ENCODE results near the gene SYNJ2.

SYNJ2 gene

DNA sequence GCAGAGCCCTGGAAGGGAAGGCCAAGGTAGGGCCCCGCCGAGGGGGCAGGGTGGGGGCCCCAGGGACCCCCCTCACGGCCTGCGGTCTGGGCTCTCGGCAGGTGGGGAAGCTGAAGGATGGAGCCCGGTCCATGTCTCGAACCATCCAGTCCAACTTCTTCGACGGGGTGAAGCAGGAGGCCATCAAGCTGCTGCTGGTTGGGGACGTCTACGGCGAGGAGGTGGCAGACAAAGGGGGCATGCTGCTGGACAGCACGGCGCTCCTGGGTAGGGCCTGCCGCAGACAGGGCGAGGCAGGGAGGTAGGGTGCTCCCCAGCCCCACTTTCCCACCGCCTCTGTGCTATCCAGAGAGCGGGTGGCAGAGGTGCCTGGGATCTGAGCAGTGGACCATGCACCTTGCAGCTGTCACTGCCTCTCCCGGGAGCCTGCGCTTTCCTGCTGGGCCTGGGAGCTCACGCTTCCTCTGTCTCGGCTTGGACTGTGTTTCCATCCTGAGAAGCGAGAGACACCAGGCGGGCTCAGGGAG, 83.1 kb downstream of the SYNJ2 start:
- TF ChIP-seq, protein P1, sequence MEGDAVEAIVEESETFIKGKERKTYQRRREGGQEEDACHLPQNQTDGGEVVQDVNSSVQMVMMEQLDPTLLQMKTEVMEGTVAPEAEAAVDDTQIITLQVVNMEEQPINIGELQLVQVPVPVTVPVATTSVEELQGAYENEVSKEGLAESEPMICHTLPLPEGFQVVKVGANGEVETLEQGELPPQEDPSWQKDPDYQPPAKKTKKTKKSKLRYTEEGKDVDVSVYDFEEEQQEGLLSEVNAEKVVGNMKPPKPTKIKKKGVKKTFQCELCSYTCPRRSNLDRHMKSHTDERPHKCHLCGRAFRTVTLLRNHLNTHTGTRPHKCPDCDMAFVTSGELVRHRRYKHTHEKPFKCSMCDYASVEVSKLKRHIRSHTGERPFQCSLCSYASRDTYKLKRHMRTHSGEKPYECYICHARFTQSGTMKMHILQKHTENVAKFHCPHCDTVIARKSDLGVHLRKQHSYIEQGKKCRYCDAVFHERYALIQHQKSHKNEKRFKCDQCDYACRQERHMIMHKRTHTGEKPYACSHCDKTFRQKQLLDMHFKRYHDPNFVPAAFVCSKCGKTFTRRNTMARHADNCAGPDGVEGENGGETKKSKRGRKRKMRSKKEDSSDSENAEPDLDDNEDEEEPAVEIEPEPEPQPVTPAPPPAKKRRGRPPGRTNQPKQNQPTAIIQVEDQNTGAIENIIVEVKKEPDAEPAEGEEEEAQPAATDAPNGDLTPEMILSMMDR (IDR thresholded peaks at IDR 0.05; ENCODE audit: insufficient read depth, low read depth, low read length, missing control alignments) = no peak
- no peak for DNase-seq (ENCODE audit: low read depth)
- no peak overlapping the region for H3K4me3 ChIP-seq (ENCODE audit: low read length)

- H3K4me3 ChIP-seq (ENCODE audit: low read length) = no peak overlapping the region
- TF ChIP-seq, protein P1 (IDR thresholded peaks at IDR 0.05; ENCODE audit: insufficient read depth, low read depth, low read length, missing control alignments) = no peak
- DNase-seq (ENCODE audit: low read depth) = no peak
Measured at GRCh38 chr6:158066136-158066781, 84.6 kb downstream of the SYNJ2 start.

DNA sequence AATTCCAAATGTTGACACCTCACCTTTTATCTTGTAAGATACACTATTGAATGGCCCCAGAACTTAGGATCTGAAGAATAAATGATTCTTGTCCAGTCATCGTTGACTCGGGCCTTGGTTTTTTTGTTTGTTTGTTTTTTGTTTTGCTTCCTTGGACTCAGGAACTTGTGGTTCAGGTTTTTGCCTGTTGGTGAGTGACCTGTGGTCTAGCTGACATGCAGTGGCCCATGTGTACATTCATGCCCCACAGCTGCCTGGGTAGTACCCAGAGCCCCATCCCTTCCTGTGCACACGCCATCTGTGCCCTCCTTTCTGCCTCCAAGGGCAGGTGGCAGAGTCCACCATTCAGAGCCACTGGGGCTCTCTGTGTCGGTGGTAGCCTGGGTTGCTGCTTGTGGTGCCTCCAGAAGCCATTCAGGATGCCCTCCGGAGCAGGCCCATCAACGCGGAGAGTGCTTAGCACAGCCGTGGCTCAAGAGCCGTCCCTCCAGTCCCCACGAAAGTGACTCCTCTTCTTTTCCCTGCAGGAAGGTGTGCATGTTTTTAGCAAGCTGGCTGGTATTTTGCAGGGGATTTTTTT, 85.9 kb downstream of the SYNJ2 start:
- DNase-seq (ENCODE audit: low read depth) = peak; percentile 33
- TF ChIP-seq, protein P1 (IDR thresholded peaks at IDR 0.05; ENCODE audit: insufficient read depth, low read depth, low read length, missing control alignments) = no peak
- H3K4me3 ChIP-seq (ENCODE audit: low read length) = no peak overlapping the region

DNA sequence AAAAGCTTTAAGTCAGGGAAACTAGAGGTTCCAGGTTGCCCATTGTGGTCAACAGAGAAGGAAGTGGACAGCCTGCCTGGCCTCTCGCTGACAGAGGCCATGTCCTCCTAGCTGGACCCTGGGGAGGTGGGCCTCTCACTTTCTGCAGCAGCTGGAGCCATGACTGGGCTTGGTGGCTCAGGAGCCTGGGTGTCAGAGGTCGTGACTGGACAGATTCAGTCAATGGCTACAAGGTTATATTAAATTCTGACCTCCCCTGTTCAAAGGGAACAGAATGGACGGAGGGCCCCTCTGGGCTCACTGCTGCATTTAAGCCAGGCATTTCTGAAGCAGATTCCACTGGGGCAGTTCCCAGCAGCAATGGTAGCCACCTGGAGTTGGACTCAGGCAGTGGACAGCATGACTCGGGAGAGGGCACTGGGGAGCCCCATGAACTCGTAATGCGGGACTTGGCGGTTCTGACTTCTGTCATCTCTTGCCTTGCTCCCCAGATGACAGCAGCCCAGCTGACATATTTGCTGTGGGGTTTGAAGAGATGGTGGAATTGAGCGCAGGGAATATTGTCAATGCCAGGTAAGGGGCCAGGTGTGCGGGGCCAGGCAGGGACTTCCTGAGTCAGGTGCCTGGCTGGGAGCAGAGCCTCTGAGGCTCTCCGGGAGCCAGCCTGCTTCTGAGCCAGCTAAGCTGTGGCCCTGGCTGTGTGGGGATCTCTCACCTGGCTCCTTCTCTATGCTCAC, 86.7 kb downstream of the SYNJ2 start:
- H3K4me3 ChIP-seq (ENCODE audit: low read length) = no peak overlapping the region
- no peak for DNase-seq (ENCODE audit: low read depth)
- TF ChIP-seq, protein P1 (IDR thresholded peaks at IDR 0.05; ENCODE audit: insufficient read depth, low read depth, low read length, missing control alignments) = no peak

- no peak overlapping the region for H3K4me3 ChIP-seq (ENCODE audit: low read length)
- DNase-seq (ENCODE audit: low read depth) = peak; percentile 96
- TF ChIP-seq, protein P1 (IDR thresholded peaks at IDR 0.05; ENCODE audit: insufficient read depth, low read depth, low read length, missing control alignments) = peak; percentile 7
Measured at GRCh38 chr6:158068893-158069799, 87.5 kb downstream of the SYNJ2 start.

GRCh38 chr6:158069800-158070195, 88.1 kb downstream of the SYNJ2 start:
- peak; percentile 59 for DNase-seq (ENCODE audit: low read depth)
- H3K4me3 ChIP-seq (ENCODE audit: low read length) = no peak overlapping the region
- TF ChIP-seq, protein P1 (IDR thresholded peaks at IDR 0.05; ENCODE audit: insufficient read depth, low read depth, low read length, missing control alignments) = no peak
